ENCODE results near the gene RSU1. TPM values are rescaled to one million over a fixed set of nuclear protein-coding genes. Genes with fewer than 3 reads are reported as not detected.

RSU1 gene
- total and polyA plus RNA-seq, 2 donors (not counting 3 experiments of a cell fraction or from before 2014, with no cell fraction given) = 80.2 to 104 TPM

DNA sequence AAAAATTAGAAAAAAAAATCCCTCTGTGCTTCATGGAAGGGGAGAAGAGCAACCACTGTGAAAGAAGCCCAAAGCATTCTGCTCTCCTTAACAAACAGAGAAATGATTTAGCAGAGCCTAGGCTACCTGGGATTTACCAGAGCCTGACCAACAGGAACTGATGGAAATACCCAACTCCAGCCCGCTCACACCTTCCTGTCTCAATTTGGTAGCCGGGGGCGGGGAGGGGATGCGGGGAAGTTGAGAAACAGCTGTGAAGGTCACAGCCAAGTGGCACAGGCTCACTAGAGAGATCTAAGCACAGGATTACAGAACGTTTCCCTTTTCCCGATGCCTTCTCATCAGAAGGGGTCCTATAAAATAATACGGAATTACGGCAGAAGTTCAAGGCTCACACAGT is 17.6 kb downstream of the RSU1 start:
- no peaks in the 10 kb centered on the region for H3K27me3 ChIP-seq (ENCODE audit: control insufficient read depth in 2 of 2, insufficient read depth in 2 of 2, low read length in 2 of 2)
- no peak overlapping the region for H2AFZ ChIP-seq (ENCODE audit: low read depth, low read length)
- CTCF ChIA-PET = interaction anchor here (1.0 kb wide), 1 partner anchor 9 kb away, joined by 3 read pairs; no protein-coding TSS in a partner anchor
- H3K9ac ChIP-seq (replicated peaks; ENCODE audit: extremely low read depth, insufficient read depth, low read length) = no peak overlapping the region
- peaks cover 60% of the 10 kb centered on the region for H3K79me2 ChIP-seq (ENCODE audit: control insufficient read depth, insufficient read depth, low read length)
- intact Hi-C loops (cut with micrococcal nuclease) (loop anchor here (10.0 kb wide), 1 partner anchor 685 kb away; no protein-coding TSS in a partner anchor), dilution Hi-C loops (cut with MboI; ENCODE audit: extremely low pct_ligation_motif_present, low sequenced_read_pairs) (no loop called here)
- H3K36me3 ChIP-seq (ENCODE audit: control insufficient read depth in 2 of 2, extremely low read depth in 1 of 2, insufficient read depth in 2 of 2, low read length in 2 of 2) = no peaks in the 10 kb centered on the region
- no peak overlapping the region for H3K27ac ChIP-seq (ENCODE audit: insufficient read depth, low read depth, low read length)
- no peaks in the 10 kb centered on the region for H3K9me1 ChIP-seq (replicated peaks; ENCODE audit: control insufficient read depth, extremely low read depth, insufficient read depth, low read length)
- TF ChIP-seq EZH2 (IDR thresholded peaks at IDR 0.05; ENCODE audit: borderline replicate concordance, low read depth, low read length, severe bottlenecking) (no peak), POLR2AphosphoS5 (IDR thresholded peaks at IDR 0.05; ENCODE audit: insufficient read depth, low read depth, low read length) (no peak), POLR2A (IDR thresholded peaks at IDR 0.05; ENCODE audit: low read depth, low read length) (no peak), FOS (IDR thresholded peaks at IDR 0.05; ENCODE audit: borderline replicate concordance, insufficient read depth, low read length) (no peak), JUN (IDR thresholded peaks at IDR 0.05; ENCODE audit: borderline replicate concordance, insufficient read depth, insufficient read length, low read depth) (no peak), GATA2 (IDR thresholded peaks at IDR 0.05; ENCODE audit: insufficient read depth, insufficient read length, low read depth, low read length) (no peak), MYC (IDR thresholded peaks at IDR 0.05; ENCODE audit: low read depth, low read length) (no peak)
- TF ChIP-seq, protein P1, sequence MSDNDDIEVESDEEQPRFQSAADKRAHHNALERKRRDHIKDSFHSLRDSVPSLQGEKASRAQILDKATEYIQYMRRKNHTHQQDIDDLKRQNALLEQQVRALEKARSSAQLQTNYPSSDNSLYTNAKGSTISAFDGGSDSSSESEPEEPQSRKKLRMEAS (IDR thresholded peaks at IDR 0.05; ENCODE audit: insufficient read depth, insufficient read length) = no peak
- TF ChIP-seq, protein P2, sequence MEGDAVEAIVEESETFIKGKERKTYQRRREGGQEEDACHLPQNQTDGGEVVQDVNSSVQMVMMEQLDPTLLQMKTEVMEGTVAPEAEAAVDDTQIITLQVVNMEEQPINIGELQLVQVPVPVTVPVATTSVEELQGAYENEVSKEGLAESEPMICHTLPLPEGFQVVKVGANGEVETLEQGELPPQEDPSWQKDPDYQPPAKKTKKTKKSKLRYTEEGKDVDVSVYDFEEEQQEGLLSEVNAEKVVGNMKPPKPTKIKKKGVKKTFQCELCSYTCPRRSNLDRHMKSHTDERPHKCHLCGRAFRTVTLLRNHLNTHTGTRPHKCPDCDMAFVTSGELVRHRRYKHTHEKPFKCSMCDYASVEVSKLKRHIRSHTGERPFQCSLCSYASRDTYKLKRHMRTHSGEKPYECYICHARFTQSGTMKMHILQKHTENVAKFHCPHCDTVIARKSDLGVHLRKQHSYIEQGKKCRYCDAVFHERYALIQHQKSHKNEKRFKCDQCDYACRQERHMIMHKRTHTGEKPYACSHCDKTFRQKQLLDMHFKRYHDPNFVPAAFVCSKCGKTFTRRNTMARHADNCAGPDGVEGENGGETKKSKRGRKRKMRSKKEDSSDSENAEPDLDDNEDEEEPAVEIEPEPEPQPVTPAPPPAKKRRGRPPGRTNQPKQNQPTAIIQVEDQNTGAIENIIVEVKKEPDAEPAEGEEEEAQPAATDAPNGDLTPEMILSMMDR (IDR thresholded peaks at IDR 0.05; ENCODE audit: extremely low read depth in 1 of 2, insufficient read depth in 1 of 2, low read depth in 1 of 2, low read length in 2 of 2) = no peak
- H3K9me3 ChIP-seq (replicated peaks; ENCODE audit: control insufficient read depth, insufficient read depth, low read length) = no peaks in the 10 kb centered on the region
- no peaks in the 10 kb centered on the region for H3K4me1 ChIP-seq (ENCODE audit: control insufficient read depth, extremely low read depth, insufficient read depth, low read length)
- H3K4me3 ChIP-seq (replicated peaks in 1 of 3; ENCODE audit: insufficient read depth in 1 of 3, low read depth in 1 of 3, low read length in 3 of 3) = no peak overlapping the region
- POLR2A ChIA-PET = no interaction called here
- DNase-seq (ENCODE audit: low read depth, low spot score) = no peak
- no peak for FAIRE-seq
- no TSS peak for BruUV-seq (replicated peaks)
- H4K20me1 ChIP-seq (replicated peaks; ENCODE audit: control insufficient read depth, extremely low read depth, insufficient read depth, low read length) = no peaks in the 10 kb centered on the region
- H3K4me2 ChIP-seq (ENCODE audit: insufficient read depth, low read length) = no peak overlapping the region
